HEK293 (cell line): ENCODE data around the gene EME1.

ENCODE experiments used
- CTCF ChIA-PET: fragments of 350-600 bp; formaldehyde crosslinking; extraction: SDS; loops from one replicate; lab custom pipeline; 2021; ENCODE audit warnings: antibody characterized with exemption; lab: Yijun Ruan, JAX
- POLR2A ChIA-PET: fragments of 300-600 bp; formaldehyde crosslinking; extraction: SDS; loops from one replicate; lab custom pipeline; 2020; ENCODE audit warnings: antibody characterized with exemption, inconsistent platforms; lab: Yijun Ruan, JAX
- H3K27ac ChIP-seq: fragments of 200-500 bp; sonication (Bioruptor generic); 2 replicates; pipeline ENCODE4 v1.5.1; 2014; ENCODE audit warnings: low read depth, low read length, control low read depth, inconsistent platforms; ENCODE audit errors: extremely low read depth
- H3K36me3 ChIP-seq, 2 experiments: fragments of 200-500 bp in 1 of 2; sonication (Bioruptor generic) in 1 of 2; 1 replicate in 1 of 2; 2 replicates in 1 of 2; pipeline ENCODE4 v1.5.1; 2014 to 2017; ENCODE audit warnings: inconsistent platforms in 2 of 2, low read length in 2 of 2; ENCODE audit not compliant: control insufficient read depth in 2 of 2, insufficient read depth in 1 of 2
- H3K4me1 ChIP-seq: fragments of 200-500 bp; sonication (Bioruptor generic); 2 replicates; pipeline ENCODE4 v1.5.1; 2014; ENCODE audit warnings: mild to moderate bottlenecking, low read length, inconsistent platforms; ENCODE audit not compliant: control insufficient read depth, insufficient read depth
- H3K4me3 ChIP-seq: 2 replicates; pipeline ENCODE4 v1.5.1; 2011; ENCODE audit warnings: low read depth, mild to moderate bottlenecking, control low read depth, low read length, moderate library complexity
- H3K9me3 ChIP-seq: fragments of 200-500 bp; sonication (Bioruptor generic); 2 replicates; pipeline ENCODE4 v1.5.1; 2014; ENCODE audit warnings: low read depth, low read length, inconsistent platforms; ENCODE audit not compliant: control insufficient read depth, insufficient read depth
- EGR2 ChIP-seq: fragments of 450-650 bp; formaldehyde crosslinking; IDR thresholded peaks from 2 replicates; pipeline ENCODE4 v1.5.1; 2016; ENCODE audit warnings: low read depth, missing biosample characterization, missing genetic modification characterization
- GLI2 ChIP-seq: fragments of 450-650 bp; formaldehyde crosslinking; IDR thresholded peaks from 2 replicates; pipeline ENCODE4; 2017; ENCODE audit warnings: missing biosample characterization, missing genetic modification characterization, low read depth, borderline replicate concordance
- KLF10 ChIP-seq: fragments of 450-650 bp; IDR thresholded peaks from 2 replicates; pipeline ENCODE4 v1.5.1; 2018; ENCODE audit warnings: missing biosample characterization, mild to moderate bottlenecking, missing genetic modification characterization
- REPIN1 ChIP-seq: fragments of 450-650 bp; formaldehyde crosslinking; IDR thresholded peaks from 2 replicates; pipeline ENCODE4 v1.5.1; 2017; ENCODE audit warnings: missing biosample characterization, missing genetic modification characterization, low read depth
- ZNF335 ChIP-seq: fragments of 450-650 bp; formaldehyde crosslinking; conservative IDR thresholded peaks from 2 replicates; pipeline ENCODE4 v1.5.1; 2016; ENCODE audit warnings: missing biosample characterization, missing genetic modification characterization
- TF ChIP-seq, protein P1 (sequence below): fragments of 450-650 bp; formaldehyde crosslinking; IDR thresholded peaks from 2 replicates; pipeline ENCODE4 v1.5.1; 2016; ENCODE audit warnings: missing biosample characterization, missing genetic modification characterization
- TF ChIP-seq, protein P2 (sequence below): fragments of 450-650 bp; formaldehyde crosslinking; IDR thresholded peaks from 2 replicates; pipeline ENCODE4 v1.5.1; 2016; ENCODE audit warnings: missing biosample characterization, missing genetic modification characterization
- TF ChIP-seq, protein P3 (sequence below): fragments of 450-650 bp; formaldehyde crosslinking; IDR thresholded peaks from 2 replicates; pipeline ENCODE4 v1.5.1; 2016; ENCODE audit warnings: missing biosample characterization, missing genetic modification characterization
- TF ChIP-seq, protein P4 (sequence below): fragments of 450-650 bp; formaldehyde crosslinking; IDR thresholded peaks from 2 replicates; pipeline ENCODE4 v1.5.1; 2016; ENCODE audit warnings: missing biosample characterization, missing genetic modification characterization

EME1 gene

DNA sequence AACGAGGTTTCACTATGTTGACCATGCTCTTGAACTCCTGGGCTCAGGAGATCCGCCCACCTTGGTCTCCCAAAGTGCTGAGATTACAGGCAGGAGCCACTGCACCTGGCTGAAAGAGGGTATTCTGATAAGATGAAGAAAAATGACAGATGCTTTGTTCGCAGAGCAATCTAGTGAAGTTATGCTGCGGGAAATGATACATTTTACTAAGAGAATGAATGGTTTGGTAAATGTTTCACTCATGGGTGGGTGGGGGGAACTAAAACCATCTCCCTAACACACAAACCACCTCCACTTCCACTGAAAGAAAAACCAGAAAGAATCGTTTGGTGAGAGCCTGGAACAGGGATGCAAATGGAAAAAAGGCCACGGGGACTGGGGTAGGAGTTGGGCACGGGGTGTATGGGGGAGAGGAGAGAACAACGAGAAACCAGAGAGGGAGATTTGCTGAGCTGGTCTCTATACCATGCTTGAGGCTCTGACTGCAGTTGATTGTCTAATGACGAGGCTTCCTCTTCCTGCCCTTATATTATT lies 46.1 kb upstream of the EME1 start:
- H3K9me3 ChIP-seq, result no peaks in the 10 kb centered on the region
- no peaks in the 10 kb centered on the region for H3K4me1 ChIP-seq
- H3K36me3 ChIP-seq, result no peaks in the 10 kb centered on the region
- no peak for TF ChIP-seq REPIN1 (tag by site-specific recombination)
- TF ChIP-seq, protein P1, sequence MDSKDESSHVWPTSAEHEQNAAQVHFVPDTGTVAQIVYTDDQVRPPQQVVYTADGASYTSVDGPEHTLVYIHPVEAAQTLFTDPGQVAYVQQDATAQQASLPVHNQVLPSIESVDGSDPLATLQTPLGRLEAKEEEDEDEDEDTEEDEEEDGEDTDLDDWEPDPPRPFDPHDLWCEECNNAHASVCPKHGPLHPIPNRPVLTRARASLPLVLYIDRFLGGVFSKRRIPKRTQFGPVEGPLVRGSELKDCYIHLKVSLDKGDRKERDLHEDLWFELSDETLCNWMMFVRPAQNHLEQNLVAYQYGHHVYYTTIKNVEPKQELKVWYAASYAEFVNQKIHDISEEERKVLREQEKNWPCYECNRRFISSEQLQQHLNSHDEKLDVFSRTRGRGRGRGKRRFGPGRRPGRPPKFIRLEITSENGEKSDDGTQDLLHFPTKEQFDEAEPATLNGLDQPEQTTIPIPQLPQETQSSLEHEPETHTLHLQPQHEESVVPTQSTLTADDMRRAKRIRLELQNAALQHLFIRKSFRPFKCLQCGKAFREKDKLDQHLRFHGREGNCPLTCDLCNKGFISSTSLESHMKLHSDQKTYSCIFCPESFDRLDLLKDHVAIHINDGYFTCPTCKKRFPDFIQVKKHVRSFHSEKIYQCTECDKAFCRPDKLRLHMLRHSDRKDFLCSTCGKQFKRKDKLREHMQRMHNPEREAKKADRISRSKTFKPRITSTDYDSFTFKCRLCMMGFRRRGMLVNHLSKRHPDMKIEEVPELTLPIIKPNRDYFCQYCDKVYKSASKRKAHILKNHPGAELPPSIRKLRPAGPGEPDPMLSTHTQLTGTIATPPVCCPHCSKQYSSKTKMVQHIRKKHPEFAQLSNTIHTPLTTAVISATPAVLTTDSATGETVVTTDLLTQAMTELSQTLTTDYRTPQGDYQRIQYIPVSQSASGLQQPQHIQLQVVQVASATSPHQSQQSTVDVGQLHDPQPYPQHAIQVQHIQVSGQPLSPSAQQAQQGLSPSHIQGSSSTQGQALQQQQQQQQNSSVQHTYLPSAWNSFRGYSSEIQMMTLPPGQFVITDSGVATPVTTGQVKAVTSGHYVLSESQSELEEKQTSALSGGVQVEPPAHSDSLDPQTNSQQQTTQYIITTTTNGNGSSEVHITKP (tag by site-specific recombination), result peak; percentile 69
- TF ChIP-seq, all 188 proteins: peak for 1
- ChIA-PET POLR2A (no interaction called here), CTCF (interaction anchor here (0.6 kb wide), 1 partner anchor 800 kb away, joined by 5 read pairs; no protein-coding TSS in a partner anchor)
- Histone ChIP-seq H3K27ac (no peak overlapping the region), H3K4me3 (no peak overlapping the region)

DNA sequence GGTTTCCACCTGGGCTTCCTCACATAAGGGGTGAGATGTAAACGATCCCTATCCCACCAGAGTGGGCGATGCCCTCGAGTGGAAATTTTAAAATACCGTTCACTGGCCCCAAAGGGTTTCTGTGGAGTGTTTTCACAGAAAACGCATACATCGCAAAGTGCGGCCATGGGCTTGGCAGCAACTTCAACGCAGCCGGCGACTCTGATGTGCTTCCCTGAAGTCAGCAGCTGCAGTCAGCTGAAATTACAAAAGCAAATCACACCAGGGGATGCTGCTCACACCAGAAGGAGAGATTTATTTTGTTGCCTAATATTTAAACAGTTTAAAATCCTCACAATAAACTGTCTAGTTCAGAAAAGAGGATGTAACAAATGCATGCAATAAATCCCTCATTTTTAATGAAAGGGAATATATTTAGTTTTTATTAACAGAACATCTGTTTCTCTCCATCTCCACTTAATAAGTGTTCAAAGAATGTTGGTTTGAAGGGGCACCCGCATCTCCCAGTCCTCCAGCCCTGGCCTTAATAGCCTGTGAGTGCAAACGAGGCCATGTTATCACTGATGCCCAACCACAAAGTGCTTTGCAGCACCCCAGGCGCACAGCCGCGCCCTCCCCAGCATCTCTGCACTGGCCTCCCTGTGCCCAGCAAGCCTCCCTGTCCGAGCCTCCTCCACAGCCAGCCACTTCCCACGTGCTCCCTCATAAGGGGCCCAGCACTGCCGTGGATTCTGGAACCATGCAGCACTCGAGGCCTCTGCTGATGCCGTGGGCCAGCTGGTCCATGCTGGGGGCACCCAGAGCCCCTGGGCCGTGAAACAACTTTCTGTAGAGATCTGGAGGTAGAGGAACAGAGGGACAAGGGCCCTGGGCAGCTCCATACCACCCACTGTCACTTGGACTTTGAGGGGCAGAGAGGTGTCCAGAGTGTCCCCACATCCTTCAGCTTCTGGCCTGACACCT lies 44.4 kb upstream of the EME1 start:
- POLR2A ChIA-PET, result no interaction called here
- H3K4me1 ChIP-seq, result no peaks in the 10 kb centered on the region
- no peak for TF ChIP-seq KLF10 (tag by site-specific recombination)
- TF ChIP-seq, protein P2, sequence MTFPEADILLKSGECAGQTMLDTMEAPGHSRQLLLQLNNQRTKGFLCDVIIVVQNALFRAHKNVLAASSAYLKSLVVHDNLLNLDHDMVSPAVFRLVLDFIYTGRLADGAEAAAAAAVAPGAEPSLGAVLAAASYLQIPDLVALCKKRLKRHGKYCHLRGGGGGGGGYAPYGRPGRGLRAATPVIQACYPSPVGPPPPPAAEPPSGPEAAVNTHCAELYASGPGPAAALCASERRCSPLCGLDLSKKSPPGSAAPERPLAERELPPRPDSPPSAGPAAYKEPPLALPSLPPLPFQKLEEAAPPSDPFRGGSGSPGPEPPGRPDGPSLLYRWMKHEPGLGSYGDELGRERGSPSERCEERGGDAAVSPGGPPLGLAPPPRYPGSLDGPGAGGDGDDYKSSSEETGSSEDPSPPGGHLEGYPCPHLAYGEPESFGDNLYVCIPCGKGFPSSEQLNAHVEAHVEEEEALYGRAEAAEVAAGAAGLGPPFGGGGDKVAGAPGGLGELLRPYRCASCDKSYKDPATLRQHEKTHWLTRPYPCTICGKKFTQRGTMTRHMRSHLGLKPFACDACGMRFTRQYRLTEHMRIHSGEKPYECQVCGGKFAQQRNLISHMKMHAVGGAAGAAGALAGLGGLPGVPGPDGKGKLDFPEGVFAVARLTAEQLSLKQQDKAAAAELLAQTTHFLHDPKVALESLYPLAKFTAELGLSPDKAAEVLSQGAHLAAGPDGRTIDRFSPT (tag by site-specific recombination), result no peak
- TF ChIP-seq, protein P3, sequence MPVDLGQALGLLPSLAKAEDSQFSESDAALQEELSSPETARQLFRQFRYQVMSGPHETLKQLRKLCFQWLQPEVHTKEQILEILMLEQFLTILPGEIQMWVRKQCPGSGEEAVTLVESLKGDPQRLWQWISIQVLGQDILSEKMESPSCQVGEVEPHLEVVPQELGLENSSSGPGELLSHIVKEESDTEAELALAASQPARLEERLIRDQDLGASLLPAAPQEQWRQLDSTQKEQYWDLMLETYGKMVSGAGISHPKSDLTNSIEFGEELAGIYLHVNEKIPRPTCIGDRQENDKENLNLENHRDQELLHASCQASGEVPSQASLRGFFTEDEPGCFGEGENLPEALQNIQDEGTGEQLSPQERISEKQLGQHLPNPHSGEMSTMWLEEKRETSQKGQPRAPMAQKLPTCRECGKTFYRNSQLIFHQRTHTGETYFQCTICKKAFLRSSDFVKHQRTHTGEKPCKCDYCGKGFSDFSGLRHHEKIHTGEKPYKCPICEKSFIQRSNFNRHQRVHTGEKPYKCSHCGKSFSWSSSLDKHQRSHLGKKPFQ, result 0 out of 2 replicates have a peak, but pooled peaks have one; percentile 55
- no peak for TF ChIP-seq ZNF335
- TF ChIP-seq, protein P4, sequence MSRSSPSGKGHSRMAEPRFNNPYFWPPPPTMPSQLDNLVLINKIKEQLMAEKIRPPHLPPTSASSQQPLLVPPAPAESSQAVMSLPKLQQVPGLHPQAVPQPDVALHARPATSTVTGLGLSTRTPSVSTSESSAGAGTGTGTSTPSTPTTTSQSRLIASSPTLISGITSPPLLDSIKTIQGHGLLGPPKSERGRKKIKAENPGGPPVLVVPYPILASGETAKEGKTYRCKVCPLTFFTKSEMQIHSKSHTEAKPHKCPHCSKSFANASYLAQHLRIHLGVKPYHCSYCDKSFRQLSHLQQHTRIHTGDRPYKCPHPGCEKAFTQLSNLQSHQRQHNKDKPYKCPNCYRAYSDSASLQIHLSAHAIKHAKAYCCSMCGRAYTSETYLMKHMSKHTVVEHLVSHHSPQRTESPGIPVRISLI (tag by site-specific recombination), result no peak
- TF ChIP-seq, all 188 proteins: peak for 1
- Histone ChIP-seq H3K4me3 (no peak overlapping the region), H3K36me3 (no peaks in the 10 kb centered on the region), H3K27ac (no peak overlapping the region), H3K9me3 (no peaks in the 10 kb centered on the region)
- CTCF ChIA-PET, result interaction anchor here (0.6 to 1.0 kb wide), 3 partner anchors 9 to 121 kb away, joined by 3 to 5 read pairs (median 3); no protein-coding TSS in a partner anchor

DNA sequence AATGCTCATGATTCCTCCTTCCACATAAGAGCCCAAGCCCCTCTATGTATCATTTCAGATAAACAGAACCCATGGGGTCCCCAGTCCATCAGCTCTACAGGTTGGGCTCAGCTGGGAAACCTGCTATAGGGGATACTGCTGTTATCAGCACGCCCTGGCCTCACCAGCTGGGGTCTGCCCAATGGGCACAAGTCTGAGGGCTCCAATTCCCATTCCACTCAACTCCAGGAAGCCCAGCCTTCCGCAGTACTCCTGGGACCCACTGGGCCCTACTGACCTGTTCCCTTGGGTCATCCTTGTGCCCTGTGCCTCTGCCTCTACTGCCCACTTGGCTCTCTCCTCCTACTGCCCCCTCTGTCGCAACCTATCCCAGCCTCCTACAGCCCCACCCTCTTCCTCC lies 43.3 kb upstream of the EME1 start:
- Histone ChIP-seq H3K4me3 (no peak overlapping the region), H3K4me1 (no peaks in the 10 kb centered on the region), H3K9me3 (no peaks in the 10 kb centered on the region), H3K36me3 (no peaks in the 10 kb centered on the region), H3K27ac (no peak overlapping the region)
- TF ChIP-seq EGR2, result 0 out of 2 replicates have a peak, but pooled peaks have one; percentile 22
- no peak for TF ChIP-seq GLI2 (tag by site-specific recombination)
- CTCF ChIA-PET, result interaction anchor here (1.0 kb wide), 1 partner anchor 10 kb away, joined by 3 read pairs; no protein-coding TSS in a partner anchor
- POLR2A ChIA-PET, result no interaction called here
